Stimulated activated naive B cell treated with anti-CD40 and anti-IgM and Interleukin-4, amounts not matched to agents 10 μg/mL and 1 μg/mL and 100 μg/mL, for 72 hours (primary cell): ENCODE results near the gene GALNT9.

Source experiments
- ATAC-seq, 2 donors: fragments of 150-1000 bp; cut with Tn5 transposase; replicated peaks; 2 replicates each; pipeline ENCODE4 v1.10.0; 2021; ENCODE audit warnings: moderate library complexity in 1 of 2
- DNase-seq: peaks from one replicate; pipeline ENCODE4 v3.0.0; 2021
- H3K27ac Mint-ChIP-seq: one replicate; pipeline ENCODE4 v1.8.0; 2022; ENCODE audit warnings: mild to moderate bottlenecking, mixed read lengths
- H3K27me3 Mint-ChIP-seq, 2 donors: one replicate each; pipeline ENCODE4 v1.8.0; 2022; ENCODE audit warnings: mixed read lengths in 2 of 2
- H3K36me3 Mint-ChIP-seq, 2 donors: one replicate each; pipeline ENCODE4 v1.8.0; 2022; ENCODE audit warnings: mixed read lengths in 2 of 2, mild to moderate bottlenecking in 1 of 2
- H3K4me1 Mint-ChIP-seq, 2 donors: one replicate each; pipeline ENCODE4 v1.8.0; 2022; ENCODE audit warnings: mixed read lengths in 2 of 2, mild to moderate bottlenecking in 1 of 2
- H3K4me3 Mint-ChIP-seq, 2 donors: one replicate each; pipeline ENCODE4 v1.8.0; 2022; ENCODE audit warnings: mild to moderate bottlenecking in 2 of 2, mixed read lengths in 2 of 2, moderate library complexity in 1 of 2
- H3K9me3 Mint-ChIP-seq, 2 donors: one replicate each; pipeline ENCODE4 v1.8.0; 2022; ENCODE audit warnings: mixed read lengths in 2 of 2, mild to moderate bottlenecking in 1 of 2

GALNT9 gene

GRCh38 chr12:132162508-132163031, 166.8 kb downstream of the GALNT9 start:
- Mint-ChIP-seq H3K27me3 (peaks cover 21 to 25% of the 10 kb centered on the region in 2 donors), H3K27ac (no peak overlapping the region), H3K9me3 (peaks cover 10 to 12% of the 10 kb centered on the region in 2 donors), H3K36me3 (peaks cover 11 to 26% of the 10 kb centered on the region in 2 donors), H3K4me3 (no peak overlapping the region), H3K4me1 (peaks cover 5 to 13% of the 10 kb centered on the region in 2 donors)
- DNase-seq (no peak), ATAC-seq (peak; percentile 19 to 46)

- ATAC-seq (no peak), DNase-seq (no peak)
- peaks cover 18 to 19% of the 10 kb centered on the region in 2 donors for H3K27me3 Mint-ChIP-seq
- H3K4me3 Mint-ChIP-seq = no peak overlapping the region
- peaks cover 7 to 9% of the 10 kb centered on the region in 2 donors for H3K9me3 Mint-ChIP-seq
- H3K4me1 Mint-ChIP-seq = peaks cover 5 to 9% of the 10 kb centered on the region in 2 donors
- H3K36me3 Mint-ChIP-seq = peaks cover 11 to 23% of the 10 kb centered on the region in 2 donors
- no peak overlapping the region for H3K27ac Mint-ChIP-seq
Measured at GRCh38 chr12:132161796-132162507, 167.4 kb downstream of the GALNT9 start.

- DNase-seq = no peak
- peaks cover 9 to 15% of the 10 kb centered on the region in 2 donors for H3K36me3 Mint-ChIP-seq
- H3K4me1 Mint-ChIP-seq = peaks cover 5 to 6% of the 10 kb centered on the region in 2 donors
- H3K9me3 Mint-ChIP-seq = peaks cover 2 to 3% of the 10 kb centered on the region in 2 donors
- H3K27ac Mint-ChIP-seq = no peak overlapping the region
- no peak overlapping the region for H3K4me3 Mint-ChIP-seq
- ATAC-seq = no peak
- H3K27me3 Mint-ChIP-seq = peaks cover 10 to 11% of the 10 kb centered on the region in 2 donors
Measured at GRCh38 chr12:132161036-132161781, 168.2 kb downstream of the GALNT9 start.

GRCh38 chr12:132160601-132161035, 168.8 kb downstream of the GALNT9 start:
- no peaks in the 10 kb centered on the region for H3K9me3 Mint-ChIP-seq
- H3K4me3 Mint-ChIP-seq = no peak overlapping the region
- no peak for ATAC-seq
- no peak for DNase-seq
- peaks cover 8 to 12% of the 10 kb centered on the region in 2 donors for H3K36me3 Mint-ChIP-seq
- H3K27ac Mint-ChIP-seq = no peak overlapping the region
- peaks cover 4 to 5% of the 10 kb centered on the region in 2 donors for H3K4me1 Mint-ChIP-seq
- H3K27me3 Mint-ChIP-seq = peaks cover 7% of the 10 kb centered on the region in 2 donors

- DNase-seq (no peak), ATAC-seq (no peak)
- Mint-ChIP-seq H3K27ac (no peak overlapping the region), H3K4me3 (no peak overlapping the region), H3K4me1 (peaks cover 4 to 5% of the 10 kb centered on the region in 2 donors), H3K9me3 (no peaks in the 10 kb centered on the region), H3K27me3 (peaks cover 7% of the 10 kb centered on the region in 2 donors), H3K36me3 (peaks cover 8 to 12% of the 10 kb centered on the region in 2 donors)
Measured at GRCh38 chr12:132160016-132160415, 169.4 kb downstream of the GALNT9 start.

- peaks cover 4 to 6% of the 10 kb centered on the region in 2 donors for H3K4me1 Mint-ChIP-seq
- DNase-seq (no peak), ATAC-seq (no peak)
- H3K27me3 Mint-ChIP-seq = peaks cover 6 to 7% of the 10 kb centered on the region in 2 donors
- H3K4me3 Mint-ChIP-seq = no peak overlapping the region
- no peaks in the 10 kb centered on the region for H3K9me3 Mint-ChIP-seq
- peaks cover 8 to 12% of the 10 kb centered on the region in 2 donors for H3K36me3 Mint-ChIP-seq
- H3K27ac Mint-ChIP-seq = no peak overlapping the region
Measured at GRCh38 chr12:132159555-132160003, 169.8 kb downstream of the GALNT9 start.

- no peak overlapping the region for H3K4me3 Mint-ChIP-seq
- no peak for ATAC-seq
Measured at GRCh38 chr12:132158677-132159554, 170.5 kb downstream of the GALNT9 start.

GRCh38 chr12:132157733-132158409, 171.5 kb downstream of the GALNT9 start:
- no peak for DNase-seq
- Mint-ChIP-seq H3K4me3 (no peak overlapping the region), H3K27me3 (no peaks in the 10 kb centered on the region), H3K9me3 (no peaks in the 10 kb centered on the region), H3K27ac (no peak overlapping the region), H3K36me3 (peaks cover 8 to 12% of the 10 kb centered on the region in 2 donors), H3K4me1 (peaks cover 5 to 13% of the 10 kb centered on the region in 2 donors)
- no peak for ATAC-seq

More at GRCh38 chr12:132158677-132159554, 170.5 kb downstream of the GALNT9 start:
- no peak for DNase-seq
- Mint-ChIP-seq H3K36me3 (peaks cover 8 to 12% of the 10 kb centered on the region in 2 donors), H3K27ac (no peak overlapping the region), H3K27me3 (peaks cover 0 to under 1% of the 10 kb centered on the region in 2 donors), H3K4me1 (peaks cover 6 to 12% of the 10 kb centered on the region in 2 donors), H3K9me3 (no peaks in the 10 kb centered on the region)

- no peak overlapping the region for H3K4me3 Mint-ChIP-seq
- H3K9me3 Mint-ChIP-seq = no peaks in the 10 kb centered on the region
- ATAC-seq = no peak
- H3K36me3 Mint-ChIP-seq = peaks cover 4 to 6% of the 10 kb centered on the region in 2 donors
- H3K27ac Mint-ChIP-seq = no peak overlapping the region
- DNase-seq = no peak
- peaks cover 5 to 13% of the 10 kb centered on the region in 2 donors for H3K4me1 Mint-ChIP-seq
- no peaks in the 10 kb centered on the region for H3K27me3 Mint-ChIP-seq
Measured at GRCh38 chr12:132156573-132157325, 172.6 kb downstream of the GALNT9 start.

- ATAC-seq (no peak), DNase-seq (no peak)
- Mint-ChIP-seq H3K4me1 (peaks cover 5 to 13% of the 10 kb centered on the region in 2 donors), H3K27ac (no peak overlapping the region), H3K27me3 (no peaks in the 10 kb centered on the region), H3K9me3 (no peaks in the 10 kb centered on the region), H3K4me3 (no peak overlapping the region), H3K36me3 (peaks cover 4 to 9% of the 10 kb centered on the region in 2 donors)
Measured at GRCh38 chr12:132155771-132156572, 173.4 kb downstream of the GALNT9 start.

GRCh38 chr12:132154941-132155770, 174.2 kb downstream of the GALNT9 start:
- H3K4me1 Mint-ChIP-seq = peaks cover 5 to 13% of the 10 kb centered on the region in 2 donors
- no peaks in the 10 kb centered on the region for H3K27me3 Mint-ChIP-seq
- no peaks in the 10 kb centered on the region for H3K9me3 Mint-ChIP-seq
- no peak for DNase-seq
- no peak for ATAC-seq
- H3K36me3 Mint-ChIP-seq = peaks cover 5 to 12% of the 10 kb centered on the region in 2 donors
- H3K4me3 Mint-ChIP-seq = no peak overlapping the region
- H3K27ac Mint-ChIP-seq = no peak overlapping the region
